ENCODE results near the gene SLC2A4.

Gene SLC2A4

GRCh38 chr17:7306911-7307685 is 25.6 kb downstream of the SLC2A4 start, which contains the start of gene EIF5A:
EIF5A (plus strand) TSS chr17:7307628; CDS start chr17:7309636, 2,008 bp downstream.
- peak; percentile 100 for DNase-seq (ENCODE audit: low read depth)

- no peak for DNase-seq (ENCODE audit: low read depth)
These were observed 26.4 kb downstream of the SLC2A4 start for GRCh38 chr17:7307686-7308624.

GRCh38 chr17:7308625-7309433 is 27.3 kb downstream of the SLC2A4 start:
- peak; percentile 54 for DNase-seq (ENCODE audit: low read depth)

GRCh38 chr17:7309628-7310027 is 28.1 kb downstream of the SLC2A4 start:
- DNase-seq (ENCODE audit: low read depth), result no peak

- DNase-seq (ENCODE audit: low read depth), result no peak
These were observed 29.7 kb downstream of the SLC2A4 start for GRCh38 chr17:7311110-7311705.

- DNase-seq (ENCODE audit: low read depth), result no peak
These were observed 31.0 kb downstream of the SLC2A4 start for GRCh38 chr17:7312432-7313087.

- DNase-seq (ENCODE audit: low read depth), result no peak
These were observed 31.8 kb downstream of the SLC2A4 start for GRCh38 chr17:7313088-7313889.

GRCh38 chr17:7313890-7314718 is 32.6 kb downstream of the SLC2A4 start:
- DNase-seq (ENCODE audit: low read depth), result no peak

GRCh38 chr17:7314719-7315569 is 33.4 kb downstream of the SLC2A4 start, which contains the start of gene GPS2:
GPS2 (minus strand) TSS chr17:7315360; CDS start chr17:7315052, 308 bp downstream.
- DNase-seq (ENCODE audit: low read depth), result peak; percentile 43

- DNase-seq (ENCODE audit: low read depth), result no peak
These were observed 34.2 kb downstream of the SLC2A4 start for GRCh38 chr17:7315570-7316235.

GRCh38 chr17:7317161-7317803 is 35.8 kb downstream of the SLC2A4 start:
- DNase-seq (ENCODE audit: low read depth), result no peak

GRCh38 chr17:7318121-7318860 is 36.8 kb downstream of the SLC2A4 start:
- no peak for DNase-seq (ENCODE audit: low read depth)

GRCh38 chr17:7321466-7321865 is 39.9 kb downstream of the SLC2A4 start:
- no peak for DNase-seq (ENCODE audit: low read depth)

- DNase-seq (ENCODE audit: low read depth), result no peak
These were observed 41.1 kb downstream of the SLC2A4 start for GRCh38 chr17:7322520-7323194.

GRCh38 chr17:7323731-7324437 is 42.4 kb downstream of the SLC2A4 start:
- no peak for DNase-seq (ENCODE audit: low read depth)

All from fibroblast of the conjunctiva (primary cell).